ENCODE data around the gene KCNK6. TPM values are rescaled to one million over a fixed set of nuclear protein-coding genes. Genes with fewer than 3 reads are reported as not detected.

KCNK6 gene
- total RNA-seq, 1 donor from 2014 or later, result 2.7 TPM

DNA sequence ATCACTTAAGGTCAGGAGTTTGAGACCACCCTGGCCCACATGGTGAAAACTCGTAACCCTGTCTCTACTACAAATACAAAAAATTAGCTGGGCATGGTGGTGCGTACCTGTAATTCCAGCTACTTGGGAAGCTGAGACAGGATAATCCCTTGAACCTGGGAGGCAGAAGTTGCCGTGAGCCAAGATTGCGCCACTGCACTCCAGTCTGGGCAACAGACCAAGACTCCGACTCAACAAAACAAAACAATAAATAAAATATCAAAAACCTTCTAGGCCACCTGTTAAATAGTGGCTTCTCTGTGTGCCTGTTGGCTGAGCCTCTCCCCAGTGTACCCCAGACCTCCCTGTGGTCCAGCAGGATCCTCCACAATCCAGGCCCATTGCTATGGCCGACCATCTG, 51.4 kb downstream of the KCNK6 start:
- Mint-ChIP-seq H3K27me3 (ENCODE audit: unreplicated experiment) (peaks cover 12% of the 10 kb centered on the region), H3K4me1 (ENCODE audit: low read depth, unreplicated experiment) (peaks cover 13% of the 10 kb centered on the region), H3K27ac (ENCODE audit: unreplicated experiment) (no peak overlapping the region), H3K9me3 (ENCODE audit: unreplicated experiment) (peaks cover 18% of the 10 kb centered on the region), H3K4me3 (ENCODE audit: unreplicated experiment) (no peak overlapping the region), H3K36me3 (ENCODE audit: unreplicated experiment) (peaks cover 5% of the 10 kb centered on the region)
- TF ChIP-seq CTCF (IDR thresholded peaks at IDR 0.05; ENCODE audit: partially characterized antibody, unreplicated experiment), result no peak
- DNase-seq, result no peak

GRCh38 chr19:38373907-38374331, 54.3 kb downstream of the KCNK6 start:
- Mint-ChIP-seq H3K9me3 (ENCODE audit: unreplicated experiment) (peaks cover 14% of the 10 kb centered on the region), H3K4me1 (ENCODE audit: low read depth, unreplicated experiment) (peaks cover 14% of the 10 kb centered on the region), H3K36me3 (ENCODE audit: unreplicated experiment) (peaks cover 5% of the 10 kb centered on the region), H3K27ac (ENCODE audit: unreplicated experiment) (peak overlapping the region; percentile 97), H3K27me3 (ENCODE audit: unreplicated experiment) (peaks cover 9% of the 10 kb centered on the region), H3K4me3 (ENCODE audit: unreplicated experiment) (peak overlapping the region; percentile 97)
- no peak for TF ChIP-seq CTCF (IDR thresholded peaks at IDR 0.05; ENCODE audit: partially characterized antibody, unreplicated experiment)
- no peak for DNase-seq

DNA sequence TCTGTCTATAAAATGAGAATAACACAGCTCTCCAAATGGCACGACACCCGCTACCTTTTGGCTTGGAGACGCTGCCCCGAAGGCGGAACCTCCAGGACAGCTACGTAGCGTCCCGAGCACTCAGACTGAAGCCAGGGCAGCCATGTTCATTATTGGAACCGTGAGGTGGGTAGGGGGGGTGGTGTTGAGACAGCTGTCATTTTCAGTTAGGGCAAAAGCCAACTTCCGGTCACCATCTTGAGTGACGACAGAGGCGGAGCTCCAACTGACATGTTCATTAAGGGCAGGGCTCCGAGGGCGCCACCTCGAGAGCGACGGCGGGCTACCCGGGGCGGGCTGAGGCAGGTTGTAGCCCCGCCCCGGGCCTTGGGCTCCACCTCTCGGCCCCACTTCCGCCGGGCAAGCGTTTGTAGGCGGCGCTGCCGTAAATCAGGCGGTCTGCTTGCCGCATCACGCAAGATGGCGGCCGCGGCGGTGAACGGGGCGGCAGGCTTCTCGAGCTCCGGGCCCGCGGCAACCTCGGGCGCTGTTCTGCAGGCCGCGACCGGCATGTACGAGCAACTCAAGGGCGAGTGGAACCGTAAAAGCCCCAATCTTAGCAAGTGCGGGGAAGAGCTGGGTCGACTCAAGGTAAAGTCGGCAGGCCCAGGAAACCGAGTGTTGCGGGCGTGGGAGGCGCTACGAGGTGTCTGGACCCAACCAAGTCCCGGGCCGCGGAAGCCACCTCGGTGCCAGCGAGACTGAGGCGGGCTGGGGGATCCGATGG, 54.9 kb downstream of the KCNK6 start, which contains the start of gene PSMD8:
Gene PSMD8 (plus strand): TSS at position 240 of the 766 bp plus-strand sequence. CDS start 31 bp downstream, at position 271.
- Mint-ChIP-seq H3K9me3 (ENCODE audit: unreplicated experiment) (peaks cover 14% of the 10 kb centered on the region), H3K27ac (ENCODE audit: unreplicated experiment) (peak within 1 kb of the TSS; percentile 97), H3K4me1 (ENCODE audit: low read depth, unreplicated experiment) (peaks cover 14% of the 10 kb centered on the region), H3K4me3 (ENCODE audit: unreplicated experiment) (peak within 1 kb of the TSS; percentile 97), H3K27me3 (ENCODE audit: unreplicated experiment) (peaks cover 9% of the 10 kb centered on the region), H3K36me3 (ENCODE audit: unreplicated experiment) (peaks cover 5% of the 10 kb centered on the region)
- TF ChIP-seq CTCF (IDR thresholded peaks at IDR 0.05; ENCODE audit: partially characterized antibody, unreplicated experiment), result no peak
- DNase-seq, result peak; percentile 98

GRCh38 chr19:38375098-38375493, 55.5 kb downstream of the KCNK6 start:
- no peak for TF ChIP-seq CTCF (IDR thresholded peaks at IDR 0.05; ENCODE audit: partially characterized antibody, unreplicated experiment)
- Mint-ChIP-seq H3K4me1 (ENCODE audit: low read depth, unreplicated experiment) (peaks cover 13% of the 10 kb centered on the region), H3K4me3 (ENCODE audit: unreplicated experiment) (peak overlapping the region; percentile 97), H3K36me3 (ENCODE audit: unreplicated experiment) (peaks cover 5% of the 10 kb centered on the region), H3K9me3 (ENCODE audit: unreplicated experiment) (peaks cover 14% of the 10 kb centered on the region), H3K27ac (ENCODE audit: unreplicated experiment) (peak overlapping the region; percentile 93), H3K27me3 (ENCODE audit: unreplicated experiment) (peaks cover 9% of the 10 kb centered on the region)
- no peak for DNase-seq

DNA sequence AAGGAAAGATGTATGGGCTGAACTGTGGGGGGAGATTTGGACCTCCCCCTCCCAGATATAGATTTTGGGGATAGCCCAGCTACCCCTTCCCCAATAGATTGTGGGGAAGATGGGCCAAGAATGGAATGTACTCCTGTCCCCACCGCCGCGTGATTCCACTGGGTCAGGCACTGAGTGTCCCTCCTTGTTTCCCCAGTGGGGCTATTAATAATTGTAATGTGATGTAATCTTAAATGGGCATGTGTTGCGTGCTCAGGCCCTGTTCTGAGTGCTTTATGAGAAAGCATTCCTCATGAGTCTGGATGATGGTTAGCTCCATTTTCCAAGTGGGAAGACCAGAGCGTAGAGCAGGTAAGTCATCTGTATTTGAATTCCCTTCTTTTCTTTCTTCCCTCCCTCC, 56.1 kb downstream of the KCNK6 start:
- H3K4me1 Mint-ChIP-seq (ENCODE audit: low read depth, unreplicated experiment), result peaks cover 9% of the 10 kb centered on the region
- H3K4me3 Mint-ChIP-seq (ENCODE audit: unreplicated experiment), result peak overlapping the region; percentile 97
- peak overlapping the region; percentile 28 for H3K27ac Mint-ChIP-seq (ENCODE audit: unreplicated experiment)
- peaks cover 6% of the 10 kb centered on the region for H3K27me3 Mint-ChIP-seq (ENCODE audit: unreplicated experiment)
- TF ChIP-seq CTCF (IDR thresholded peaks at IDR 0.05; ENCODE audit: partially characterized antibody, unreplicated experiment), result no peak
- peaks cover 1% of the 10 kb centered on the region for H3K36me3 Mint-ChIP-seq (ENCODE audit: unreplicated experiment)
- H3K9me3 Mint-ChIP-seq (ENCODE audit: unreplicated experiment), result peaks cover 12% of the 10 kb centered on the region
- no peak for DNase-seq
